HepG2 (cell line): ENCODE measurements around the gene CNPPD1. TPM values are rescaled to one million over a fixed set of nuclear protein-coding genes. Genes with fewer than 3 reads are reported as not detected.
A peak's percentile ranks its signal among the peaks of the same experiment; 100 is the strongest.

Experiments used
- BCL3 ChIP-seq: sonication (generic); formaldehyde crosslinking; IDR thresholded peaks from 2 replicates; pipeline ENCODE4 v1.5.1; 2020; ENCODE audit warnings: mild to moderate bottlenecking, missing genetic modification reagents, moderate library complexity
- CEBPB ChIP-seq: IDR thresholded peaks from 2 replicates; pipeline ENCODE4 v1.6.1; 2011; ENCODE audit warnings: low read depth, low read length, improper control_type of control experiment, borderline replicate concordance
- HHEX ChIP-seq: IDR thresholded peaks from 2 replicates; pipeline ENCODE4 v1.6.1; 2016; ENCODE audit warnings: control low read depth
- HIC2 ChIP-seq: sonication (generic); formaldehyde crosslinking; IDR thresholded peaks from 2 replicates; pipeline ENCODE4 v1.9.0; 2022; ENCODE audit warnings: low read depth, missing genetic modification reagents
- HMG20B ChIP-seq: conservative IDR thresholded peaks from 2 replicates; pipeline ENCODE4 v1.6.1; 2016; ENCODE audit warnings: missing genetic modification reagents, missing compliant biosample characterization
- HMGXB4 ChIP-seq, 2 experiments: sonication (generic) in 1 of 2; formaldehyde crosslinking in 1 of 2; IDR thresholded peaks; 2 replicates each; pipeline versions ENCODE4 v1.4.0 to v1.6.1; 2018 to 2020; ENCODE audit warnings: missing genetic modification reagents in 2 of 2, borderline replicate concordance in 1 of 2, low read depth in 1 of 2, mild to moderate bottlenecking in 1 of 2, missing biosample characterization in 1 of 2
- REL ChIP-seq: sonication (generic); formaldehyde crosslinking; conservative IDR thresholded peaks from 2 replicates; pipeline ENCODE4 v1.8.0; 2022; ENCODE audit warnings: mild to moderate bottlenecking, missing genetic modification reagents, moderate library complexity
- SPEN ChIP-seq: sonication (generic); formaldehyde crosslinking; IDR thresholded peaks from 2 replicates; pipeline ENCODE4 v1.5.1; 2020; ENCODE audit warnings: low read depth, mild to moderate bottlenecking, missing genetic modification reagents
- STAT6 ChIP-seq: sonication (generic); formaldehyde crosslinking; IDR thresholded peaks from 2 replicates; pipeline ENCODE4 v1.4.0; 2020; ENCODE audit warnings: missing genetic modification reagents, mild to moderate bottlenecking, borderline replicate concordance
- TOPORS ChIP-seq: sonication (generic); formaldehyde crosslinking; IDR thresholded peaks from 2 replicates; pipeline ENCODE4 v1.8.0; 2023; ENCODE audit warnings: mild to moderate bottlenecking, missing genetic modification reagents
- polyA plus RNA-seq, 8 experiments: library from polyadenylated mRNA; depleted of rRNA in 3 of 8; stranded (reverse) in 7 of 8; unstranded in 1 of 8; fragments of >200 nt; fragmentation: Illumina TruSeq in 4 of 8; extraction: Trizol in 4 of 8; gene quantifications; 2 replicates each; pipeline versions ENCODE4 v1.2.1 to v1.2.3, GENCODE V29; 2011 to 2016; ENCODE audit warnings: low read depth in 4 of 8, missing spikeins in 1 of 8, mixed read lengths in 1 of 8; ENCODE audit not compliant: insufficient read depth in 1 of 8
- total RNA-seq, 5 experiments: library from RNA; depleted of rRNA; stranded (reverse); fragments of >200 nt; fragmentation: Illumina TruSeq; extraction: Trizol; gene quantifications; 2 replicates each; pipeline ENCODE4 v1.2.3, GENCODE V29; 2016; ENCODE audit warnings: low read depth in 1 of 5

Gene CNPPD1
- total and polyA plus RNA-seq, 2 of the 13 experiments (the other 11 are each of a cell fraction or from before 2014, with no cell fraction given) = 35.5 to 49.4 TPM

GRCh38 chr2:219125225-219125885, 51.4 kb downstream of the CNPPD1 start (continued):
- no peak for TF ChIP-seq REL (CRISPR knock-in tag)
- TF ChIP-seq TOPORS (CRISPR knock-in tag) = no peak
- peak; percentile 91 for TF ChIP-seq CEBPB
- TF ChIP-seq HMGXB4 (CRISPR knock-in tag; IDR thresholded peaks at IDR 0.05; ENCODE audit: borderline replicate concordance in 1 of 2, low read depth in 1 of 2) = no peak
- TF ChIP-seq BCL3 (CRISPR knock-in tag) = no peak
- no peak for TF ChIP-seq STAT6
- TF ChIP-seq HHEX (CRISPR knock-in tag) = no peak
- no peak for TF ChIP-seq HMG20B
- TF ChIP-seq HIC2 (CRISPR knock-in tag) = 0 out of 2 replicates have a peak, but pooled peaks have one; percentile 30
- TF ChIP-seq SPEN (CRISPR knock-in tag) = no peak
